Esophagus muscularis mucosa (tissue), 4 donors: Measurements from ENCODE around the gene ORM2. TPM values are rescaled to one million over a fixed set of nuclear protein-coding genes. Genes with fewer than 3 reads are reported as not detected.

ENCODE experiments used
- DNase-seq: peaks from one replicate; pipeline ENCODE4 v3.0.0-alpha.2; 2017; ENCODE audit errors: extremely low spot score
- H3K27ac ChIP-seq, 4 donors: fragments of 200-600 bp; sonication (generic); replicated peaks in 1 of 4; 1 replicate in 3 of 4; 2 replicates in 1 of 4; pipeline ENCODE4 v1.5.1; 2016 to 2019; ENCODE audit warnings: mild to moderate bottlenecking in 1 of 4
- H3K27me3 ChIP-seq, 4 donors: fragments of 200-600 bp; sonication (generic); one replicate each; pipeline versions ENCODE4 v1.5.1 to v1.6.0; 2016 to 2019
- H3K36me3 ChIP-seq, 4 donors: fragments of 200-600 bp; sonication (generic); one replicate each; pipeline ENCODE4 v1.5.1; 2016 to 2019
- H3K4me1 ChIP-seq, 4 donors: fragments of 200-600 bp; sonication (generic); one replicate each; pipeline ENCODE4 v1.5.1; 2016 to 2019
- H3K4me3 ChIP-seq, 4 donors: fragments of 200-600 bp; sonication (generic); 1 replicate in 2 of 4; 2 replicates in 2 of 4; pipeline ENCODE4 v1.5.1; 2016 to 2019; ENCODE audit warnings: mild to moderate bottlenecking in 4 of 4, moderate library complexity in 1 of 4
- H3K9me3 ChIP-seq, 4 donors: fragments of 200-600 bp; sonication (generic); 1 replicate in 3 of 4; 2 replicates in 1 of 4; pipeline ENCODE4 v1.5.1; 2016 to 2019
- EP300 ChIP-seq: sonication (generic); formaldehyde crosslinking; IDR thresholded peaks from one replicate; pipeline ENCODE4 v1.6.1; 2017; ENCODE audit warnings: antibody characterized with exemption
- POLR2A ChIP-seq: fragments of 450-650 bp; IDR thresholded peaks from one replicate; pipeline ENCODE4 v1.6.1; 2017; ENCODE audit warnings: antibody characterized with exemption, moderate library complexity, mild to moderate bottlenecking, low read depth
- POLR2AphosphoS5 ChIP-seq, 2 donors: sonication (generic); formaldehyde crosslinking; IDR thresholded peaks; one replicate each; pipeline ENCODE4 v1.6.1; 2017; ENCODE audit warnings: antibody characterized with exemption in 2 of 2
- WGBS: methylation state at CpG from one replicate; pipeline ENCODE4 v1.1.5; 2018; 5-methylcytosine and 5-hydroxymethylcytosine counted together
- intact Hi-C: fragments of 100-400 bp; cut with DNase I; formaldehyde crosslinking; loops from one replicate; pipeline ENCODE4 v1.15.1; 2023
- total RNA-seq, 4 donors: library from RNA; depleted of rRNA; stranded (reverse); fragments of >200 nt; gene quantifications; one replicate each; pipeline versions ENCODE4 v1.1.0 to v1.2.1, GENCODE V29; 2016
- TF ChIP-seq, protein P1 (sequence below), 3 experiments: fragments of 200-600 bp in 2 of 3; fragments of 450-650 bp in 1 of 3; sonication (generic) in 2 of 3; IDR thresholded peaks; one replicate each; pipeline ENCODE4 v1.5.1; 2017 to 2019; ENCODE audit warnings: antibody characterized with exemption in 3 of 3, mild to moderate bottlenecking in 2 of 3, moderate library complexity in 1 of 3

The ORM2 gene
- total RNA-seq, 4 donors from 2014 or later, result not detected

- no peak overlapping the region for H3K27ac ChIP-seq
- H3K4me1 ChIP-seq, result peaks cover 0 to 3% (median 0%) of the 10 kb centered on the region in 4 donors
- intact Hi-C loops, result no loop called here
- no peaks in the 10 kb centered on the region for H3K9me3 ChIP-seq
- H3K4me3 ChIP-seq, result no peak overlapping the region
- TF ChIP-seq EP300, result no peak
- TF ChIP-seq POLR2A, result no peak
- 87% methylated on average over 6 of the region's 6 CpGs for WGBS
- H3K36me3 ChIP-seq, result peaks cover 73 to 97% (median 84%) of the 10 kb centered on the region in 4 donors
- no peaks in the 10 kb centered on the region for H3K27me3 ChIP-seq
- no peak for DNase-seq
These were observed 27.7 kb downstream of the ORM2 start for GRCh38 chr9:114357360-114357759.

DNA sequence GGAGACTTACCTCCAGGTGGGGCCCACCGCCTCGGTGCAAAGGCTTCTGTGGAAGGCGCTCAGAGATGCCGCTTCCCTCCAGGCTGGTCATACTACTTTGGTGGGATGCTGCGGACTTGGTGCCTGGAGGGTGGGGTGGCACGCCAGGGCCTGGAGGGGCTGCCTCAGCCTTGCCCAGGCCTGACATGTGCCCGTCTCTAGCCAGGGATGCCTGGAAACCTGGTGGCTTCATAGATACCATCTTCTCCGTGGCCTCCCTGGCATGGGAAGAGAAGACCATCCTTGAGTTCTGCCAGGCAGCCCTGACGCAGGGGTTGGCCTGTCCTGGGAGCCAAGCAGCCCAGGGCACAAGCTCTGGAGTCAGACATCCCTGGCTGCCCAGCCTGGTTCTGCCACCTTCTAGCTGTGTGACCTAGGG is 28.3 kb downstream of the ORM2 start:
- Histone ChIP-seq H3K4me1 (no peaks in the 10 kb centered on the region), H3K36me3 (peaks cover 76 to 97% (median 86%) of the 10 kb centered on the region in 4 donors), H3K27ac (no peak overlapping the region), H3K27me3 (no peaks in the 10 kb centered on the region), H3K4me3 (no peak overlapping the region), H3K9me3 (no peaks in the 10 kb centered on the region)
- DNase-seq, result no peak
- no peak for TF ChIP-seq POLR2A
- no peak for TF ChIP-seq EP300
- TF ChIP-seq, protein P1, sequence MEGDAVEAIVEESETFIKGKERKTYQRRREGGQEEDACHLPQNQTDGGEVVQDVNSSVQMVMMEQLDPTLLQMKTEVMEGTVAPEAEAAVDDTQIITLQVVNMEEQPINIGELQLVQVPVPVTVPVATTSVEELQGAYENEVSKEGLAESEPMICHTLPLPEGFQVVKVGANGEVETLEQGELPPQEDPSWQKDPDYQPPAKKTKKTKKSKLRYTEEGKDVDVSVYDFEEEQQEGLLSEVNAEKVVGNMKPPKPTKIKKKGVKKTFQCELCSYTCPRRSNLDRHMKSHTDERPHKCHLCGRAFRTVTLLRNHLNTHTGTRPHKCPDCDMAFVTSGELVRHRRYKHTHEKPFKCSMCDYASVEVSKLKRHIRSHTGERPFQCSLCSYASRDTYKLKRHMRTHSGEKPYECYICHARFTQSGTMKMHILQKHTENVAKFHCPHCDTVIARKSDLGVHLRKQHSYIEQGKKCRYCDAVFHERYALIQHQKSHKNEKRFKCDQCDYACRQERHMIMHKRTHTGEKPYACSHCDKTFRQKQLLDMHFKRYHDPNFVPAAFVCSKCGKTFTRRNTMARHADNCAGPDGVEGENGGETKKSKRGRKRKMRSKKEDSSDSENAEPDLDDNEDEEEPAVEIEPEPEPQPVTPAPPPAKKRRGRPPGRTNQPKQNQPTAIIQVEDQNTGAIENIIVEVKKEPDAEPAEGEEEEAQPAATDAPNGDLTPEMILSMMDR (IDR thresholded peaks at IDR 0.05), result no peak
- no peak for TF ChIP-seq POLR2AphosphoS5 (IDR thresholded peaks at IDR 0.05)
- 95% methylated on average over 3 of the region's 9 CpGs for WGBS
- intact Hi-C loops, result no loop called here

DNA sequence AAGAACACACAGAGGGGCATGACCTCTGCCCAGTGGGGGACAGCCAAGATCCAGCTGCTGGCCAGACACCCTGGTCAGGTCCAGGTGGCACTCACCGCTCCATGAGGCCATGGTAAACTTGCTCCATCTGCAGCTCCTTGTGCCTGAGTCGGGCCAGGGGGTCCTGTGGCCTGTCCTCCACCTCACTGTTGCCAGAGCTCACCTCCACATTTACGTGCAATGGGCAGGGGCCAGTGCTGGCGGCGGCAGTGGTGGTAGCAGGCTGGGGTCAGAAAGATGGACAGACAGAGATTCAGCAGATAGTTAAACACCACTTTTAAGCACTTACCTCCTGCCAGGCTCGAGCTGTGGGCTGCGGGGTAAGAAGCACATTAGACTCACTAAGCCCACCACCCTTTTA is 30.1 kb downstream of the ORM2 start:
- no peak overlapping the region for H3K4me3 ChIP-seq
- H3K4me1 ChIP-seq, result peaks cover 0 to 5% (median 1%) of the 10 kb centered on the region in 4 donors
- H3K9me3 ChIP-seq, result no peaks in the 10 kb centered on the region
- TF ChIP-seq POLR2AphosphoS5 (IDR thresholded peaks at IDR 0.05) (no peak), POLR2A (no peak), EP300 (no peak)
- TF ChIP-seq, protein P1 (IDR thresholded peaks at IDR 0.05), result no peak
- no peak overlapping the region for H3K27ac ChIP-seq
- 87% methylated on average over 4 of the region's 7 CpGs for WGBS
- no peaks in the 10 kb centered on the region for H3K27me3 ChIP-seq
- DNase-seq, result no peak
- intact Hi-C loops, result no loop called here
- H3K36me3 ChIP-seq, result peaks cover 64 to 100% (median 95%) of the 10 kb centered on the region in 4 donors

DNA sequence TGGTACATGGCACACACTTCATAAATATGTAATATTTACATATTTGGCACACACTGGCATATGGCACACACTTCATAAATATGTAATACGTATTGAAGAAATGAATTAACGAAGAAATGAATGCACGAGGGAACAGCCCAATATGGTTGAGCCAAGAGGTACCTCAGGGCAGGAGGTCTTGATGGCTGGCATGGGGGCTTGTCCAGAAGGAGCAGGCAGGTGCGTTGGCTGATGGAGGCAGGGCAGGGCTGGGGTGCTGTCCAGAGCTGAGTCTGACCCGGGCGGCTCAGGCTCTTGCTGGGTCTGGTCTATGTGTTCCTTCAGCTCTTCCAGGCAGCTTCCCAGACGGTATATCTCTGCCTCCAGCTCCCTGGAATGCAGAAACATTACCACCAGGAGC is 31.9 kb downstream of the ORM2 start:
- WGBS, result 91% methylated on average over 7 of the region's 7 CpGs

GRCh38 chr9:114362394-114362793 is 32.7 kb downstream of the ORM2 start:
- peaks cover 47 to 100% (median 74%) of the 10 kb centered on the region in 4 donors for H3K36me3 ChIP-seq
- 83% methylated on average over 9 of the region's 12 CpGs for WGBS

More for the DNA sequence above, 31.9 kb downstream of the ORM2 start:
- Histone ChIP-seq H3K27me3 (no peaks in the 10 kb centered on the region), H3K4me3 (no peak overlapping the region), H3K36me3 (peaks cover 48 to 100% (median 79%) of the 10 kb centered on the region in 4 donors), H3K4me1 (peaks cover 0 to 5% (median 1%) of the 10 kb centered on the region in 4 donors), H3K9me3 (no peaks in the 10 kb centered on the region), H3K27ac (no peak overlapping the region)
- DNase-seq, result no peak
- TF ChIP-seq, protein P1 (IDR thresholded peaks at IDR 0.05), result no peak
- TF ChIP-seq EP300 (no peak), POLR2AphosphoS5 (IDR thresholded peaks at IDR 0.05) (no peak), POLR2A (no peak)
- intact Hi-C loops, result no loop called here

More at GRCh38 chr9:114362394-114362793, 32.7 kb downstream of the ORM2 start:
- no peak for DNase-seq
- TF ChIP-seq, protein P1 (IDR thresholded peaks at IDR 0.05), result no peak
- TF ChIP-seq POLR2AphosphoS5 (IDR thresholded peaks at IDR 0.05) (no peak), POLR2A (no peak), EP300 (no peak)
- intact Hi-C loops, result no loop called here
- no peak overlapping the region for H3K4me3 ChIP-seq
- H3K27me3 ChIP-seq, result no peaks in the 10 kb centered on the region
- H3K9me3 ChIP-seq, result no peaks in the 10 kb centered on the region
- H3K4me1 ChIP-seq, result peaks cover 0 to 7% (median 3%) of the 10 kb centered on the region in 4 donors
- no peak overlapping the region for H3K27ac ChIP-seq
